ENCODE measurements around the gene THAP6.

GRCh38 chr4:75525910-75526309 lies 11.6 kb downstream of the THAP6 start:
- TF ChIP-seq CTCF (conservative IDR thresholded peaks at IDR 0.05) (no peak), EZH2 (IDR thresholded peaks at IDR 0.05; ENCODE audit: low read depth) (no peak)

Data from PC-9 (cell line).